HepG2 (cell line): Measurements from ENCODE around the gene SKIDA1. TPM values are rescaled to one million over a fixed set of nuclear protein-coding genes. Genes with fewer than 3 reads are reported as not detected.

ENCODE experiments used
- ARID5B ChIP-seq: IDR thresholded peaks from 2 replicates; pipeline ENCODE4 v1.4.0; 2020; ENCODE audit warnings: mild to moderate bottlenecking, missing genetic modification reagents
- ARNT2 ChIP-seq: sonication (generic); formaldehyde crosslinking; IDR thresholded peaks from 2 replicates; pipeline ENCODE4 v1.8.0; 2022; ENCODE audit warnings: mild to moderate bottlenecking, low read depth, missing genetic modification reagents, moderate library complexity
- CBX5 ChIP-seq: sonication (generic); formaldehyde crosslinking; IDR thresholded peaks from 2 replicates; pipeline ENCODE4 v1.4.0; 2020; ENCODE audit warnings: missing genetic modification reagents, borderline replicate concordance
- DMTF1 ChIP-seq: sonication (generic); formaldehyde crosslinking; IDR thresholded peaks from 2 replicates; pipeline ENCODE4 v1.4.0; 2020; ENCODE audit warnings: mild to moderate bottlenecking, missing genetic modification reagents
- GZF1 ChIP-seq: sonication (generic); formaldehyde crosslinking; IDR thresholded peaks from 2 replicates; pipeline ENCODE4 v1.5.1; 2020; ENCODE audit warnings: mild to moderate bottlenecking, missing genetic modification reagents
- HNF4A ChIP-seq: sonication (generic); formaldehyde crosslinking; IDR thresholded peaks from 2 replicates; pipeline ENCODE4 v1.4.0; 2020; ENCODE audit warnings: missing genetic modification reagents
- HOXA3 ChIP-seq: sonication (generic); formaldehyde crosslinking; IDR thresholded peaks from 2 replicates; pipeline ENCODE4 v1.5.0; 2020; ENCODE audit warnings: missing genetic modification reagents
- MYPOP ChIP-seq: sonication (generic); formaldehyde crosslinking; IDR thresholded peaks from 2 replicates; pipeline ENCODE4 v1.8.1; 2023; ENCODE audit warnings: mild to moderate bottlenecking, moderate library complexity, missing genetic modification reagents
- NFE2L1 ChIP-seq: sonication (generic); formaldehyde crosslinking; IDR thresholded peaks from 2 replicates; pipeline ENCODE4 v1.4.0; 2020; ENCODE audit warnings: missing genetic modification reagents, mild to moderate bottlenecking, borderline replicate concordance
- RNF219 ChIP-seq: sonication (generic); formaldehyde crosslinking; IDR thresholded peaks from 2 replicates; pipeline ENCODE4 v1.5.0; 2020; ENCODE audit warnings: mild to moderate bottlenecking, missing genetic modification reagents
- ZBTB8A ChIP-seq: sonication (generic); formaldehyde crosslinking; IDR thresholded peaks from 2 replicates; pipeline ENCODE4 v1.4.0; 2020; ENCODE audit warnings: mild to moderate bottlenecking, low read depth, missing genetic modification reagents, borderline replicate concordance
- ZFAT ChIP-seq: sonication (generic); formaldehyde crosslinking; conservative IDR thresholded peaks from 2 replicates; pipeline ENCODE4 v1.8.1; 2023; ENCODE audit warnings: missing genetic modification reagents, inconsistent platforms
- ZGPAT ChIP-seq: IDR thresholded peaks from 2 replicates; pipeline ENCODE4 v1.6.1; 2016; ENCODE audit warnings: mild to moderate bottlenecking
- ZNF414 ChIP-seq: sonication (generic); formaldehyde crosslinking; IDR thresholded peaks from 2 replicates; pipeline ENCODE4 v1.5.0; 2020; ENCODE audit warnings: missing genetic modification reagents
- ZNF784 ChIP-seq: sonication (generic); formaldehyde crosslinking; IDR thresholded peaks from 2 replicates; pipeline ENCODE4 v1.5.1; 2020; ENCODE audit warnings: missing genetic modification reagents, mild to moderate bottlenecking, borderline replicate concordance
- polyA plus RNA-seq, 8 experiments: library from polyadenylated mRNA; depleted of rRNA in 3 of 8; stranded (reverse) in 7 of 8; unstranded in 1 of 8; fragments of >200 nt; fragmentation: Illumina TruSeq in 4 of 8; extraction: Trizol in 4 of 8; gene quantifications; 2 replicates each; pipeline versions ENCODE4 v1.2.1 to v1.2.3, GENCODE V29; 2011 to 2016; ENCODE audit warnings: low read depth in 4 of 8, missing spikeins in 1 of 8, mixed read lengths in 1 of 8; ENCODE audit not compliant: insufficient read depth in 1 of 8
- total RNA-seq, 5 experiments: library from RNA; depleted of rRNA; stranded (reverse); fragments of >200 nt; fragmentation: Illumina TruSeq; extraction: Trizol; gene quantifications; 2 replicates each; pipeline ENCODE4 v1.2.3, GENCODE V29; 2016; ENCODE audit warnings: low read depth in 1 of 5

The SKIDA1 gene
- total and polyA plus RNA-seq, 2 of the 13 experiments (the other 11 are each of a cell fraction or from before 2014, with no cell fraction given) = 0.73 to 1.5 TPM

GRCh38 chr10:21497177-21497807, 28.2 kb downstream of the SKIDA1 start (continued):
- peak; percentile 80 for TF ChIP-seq ARID5B
- peak; percentile 56 for TF ChIP-seq HNF4A (CRISPR knock-in tag)
- peak; percentile 82 for TF ChIP-seq MYPOP (CRISPR knock-in tag)
- peak; percentile 77; the same call in 1 of the 2 replicates for TF ChIP-seq RNF219
- peak; percentile 85 for TF ChIP-seq ZNF414 (CRISPR knock-in tag)
- peak; percentile 56; the same call in 1 of the 2 replicates for TF ChIP-seq ARNT2 (CRISPR knock-in tag)
- no peak for TF ChIP-seq ZNF784 (CRISPR knock-in tag)
- no peak for TF ChIP-seq ZFAT (CRISPR knock-in tag)
- TF ChIP-seq ZGPAT (CRISPR knock-in tag) = peak; percentile 73; the same call in 1 of the 2 replicates
- TF ChIP-seq CBX5 (CRISPR knock-in tag) = no peak
- TF ChIP-seq NFE2L1 (CRISPR knock-in tag) = no peak
- TF ChIP-seq ZBTB8A = no peak
- no peak for TF ChIP-seq DMTF1 (CRISPR knock-in tag)
- TF ChIP-seq HOXA3 (CRISPR knock-in tag) = peak; percentile 64
- no peak for TF ChIP-seq GZF1 (CRISPR knock-in tag)
